GM12873 (cell line): ENCODE measurements around the gene MYOM3.

Source experiments
- TF ChIP-seq, protein P1 (sequence below): IDR thresholded peaks from 2 replicates; pipeline ENCODE4 v1.5.1; 2012; ENCODE audit warnings: low read depth, mild to moderate bottlenecking, moderate library complexity, low read length, control low read depth; ENCODE audit not compliant: insufficient read depth; ENCODE audit errors: missing control alignments

The MYOM3 gene

DNA sequence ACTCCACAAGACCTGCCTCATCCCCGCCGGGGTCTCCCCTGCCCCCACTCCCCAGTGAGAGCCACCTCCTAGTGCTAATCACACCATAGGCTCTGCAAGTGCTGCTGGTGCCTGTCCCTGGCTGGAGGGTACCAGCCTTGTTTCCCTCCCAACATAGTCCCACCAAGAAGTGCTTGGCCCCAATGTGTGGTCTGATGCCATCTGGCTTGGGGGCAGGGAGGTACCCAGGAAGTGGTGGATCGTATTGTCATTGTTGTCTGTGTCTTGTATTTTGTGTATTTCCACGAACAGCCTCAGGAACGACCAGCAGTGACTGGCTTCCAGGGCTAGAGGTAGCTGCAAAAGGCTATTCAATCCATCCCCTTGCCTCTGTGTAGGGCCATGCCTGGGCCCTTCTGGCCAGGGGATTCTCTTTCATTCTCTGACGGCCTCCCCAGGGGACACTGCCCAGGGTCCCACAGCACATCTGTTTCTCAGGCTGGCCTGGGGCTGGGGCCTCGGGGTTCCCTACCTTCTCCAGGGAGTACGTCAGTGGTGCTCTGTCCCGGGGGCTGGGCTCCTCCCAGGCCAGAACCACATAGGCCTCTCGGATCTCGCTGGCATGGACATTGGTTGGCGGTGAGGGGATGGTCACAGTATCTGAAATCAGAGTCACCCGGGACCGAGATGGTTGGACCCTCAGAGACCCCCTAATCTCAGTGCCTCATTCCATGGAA lies 22.8 kb downstream of the MYOM3 start:
- TF ChIP-seq, protein P1, sequence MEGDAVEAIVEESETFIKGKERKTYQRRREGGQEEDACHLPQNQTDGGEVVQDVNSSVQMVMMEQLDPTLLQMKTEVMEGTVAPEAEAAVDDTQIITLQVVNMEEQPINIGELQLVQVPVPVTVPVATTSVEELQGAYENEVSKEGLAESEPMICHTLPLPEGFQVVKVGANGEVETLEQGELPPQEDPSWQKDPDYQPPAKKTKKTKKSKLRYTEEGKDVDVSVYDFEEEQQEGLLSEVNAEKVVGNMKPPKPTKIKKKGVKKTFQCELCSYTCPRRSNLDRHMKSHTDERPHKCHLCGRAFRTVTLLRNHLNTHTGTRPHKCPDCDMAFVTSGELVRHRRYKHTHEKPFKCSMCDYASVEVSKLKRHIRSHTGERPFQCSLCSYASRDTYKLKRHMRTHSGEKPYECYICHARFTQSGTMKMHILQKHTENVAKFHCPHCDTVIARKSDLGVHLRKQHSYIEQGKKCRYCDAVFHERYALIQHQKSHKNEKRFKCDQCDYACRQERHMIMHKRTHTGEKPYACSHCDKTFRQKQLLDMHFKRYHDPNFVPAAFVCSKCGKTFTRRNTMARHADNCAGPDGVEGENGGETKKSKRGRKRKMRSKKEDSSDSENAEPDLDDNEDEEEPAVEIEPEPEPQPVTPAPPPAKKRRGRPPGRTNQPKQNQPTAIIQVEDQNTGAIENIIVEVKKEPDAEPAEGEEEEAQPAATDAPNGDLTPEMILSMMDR = no peak

DNA sequence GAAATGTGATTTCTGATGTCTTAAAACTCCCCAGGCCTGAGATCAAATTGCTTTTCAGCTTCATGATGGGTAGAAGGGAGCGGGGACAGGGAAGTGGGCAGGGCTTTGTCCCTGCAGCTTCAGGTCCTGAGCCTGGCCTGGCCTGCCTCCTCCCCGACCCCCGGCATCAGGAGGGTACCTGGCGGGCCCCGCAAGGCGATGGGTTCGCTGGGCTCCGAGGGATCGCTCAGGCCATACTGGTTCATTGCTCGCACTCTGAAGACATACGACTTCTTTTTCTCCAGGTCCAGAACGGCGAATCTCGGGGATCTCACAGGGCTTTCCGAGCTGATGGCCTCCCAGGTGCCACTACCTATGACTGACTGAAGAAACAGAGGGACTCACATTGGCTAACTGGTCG lies 25.5 kb downstream of the MYOM3 start:
- TF ChIP-seq, protein P1 = no peak

DNA sequence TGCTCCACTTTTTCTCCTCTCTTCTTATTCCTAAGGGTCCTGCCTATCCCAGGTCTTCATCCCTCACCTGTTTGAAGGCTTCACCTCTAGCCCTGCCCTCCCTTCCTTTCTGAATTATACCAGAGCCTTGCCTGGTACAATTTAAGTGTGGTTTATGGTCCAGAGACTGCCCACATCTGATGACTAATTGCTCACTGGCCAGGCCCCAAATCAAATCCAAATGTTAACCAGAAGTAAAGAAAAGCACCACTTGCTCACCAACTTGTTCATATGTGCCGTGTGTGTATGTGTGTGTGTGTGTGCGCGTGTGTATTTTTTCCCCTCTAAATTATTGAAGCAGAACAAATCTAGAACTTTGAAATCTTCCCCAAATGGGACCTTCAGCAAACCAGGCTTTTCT lies 26.4 kb downstream of the MYOM3 start:
- TF ChIP-seq, protein P1 = no peak

DNA sequence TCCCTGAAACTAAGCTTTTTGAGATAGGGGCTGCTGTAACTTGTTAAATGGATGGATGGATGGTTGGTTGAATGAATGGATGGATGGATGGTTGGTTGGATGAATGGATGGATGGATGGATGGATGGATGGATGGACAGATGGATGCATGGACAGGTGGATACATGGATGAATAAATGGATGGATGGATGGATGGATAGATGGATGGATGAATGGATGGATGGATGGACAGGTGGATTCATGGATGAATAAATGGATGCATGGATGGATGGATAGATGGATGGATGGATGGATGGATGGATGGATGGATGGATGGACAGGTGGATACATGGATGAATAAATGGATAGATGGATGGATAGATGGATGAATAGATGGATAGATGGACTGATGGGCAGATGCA lies 26.9 kb downstream of the MYOM3 start:
- TF ChIP-seq, protein P1 = no peak

DNA sequence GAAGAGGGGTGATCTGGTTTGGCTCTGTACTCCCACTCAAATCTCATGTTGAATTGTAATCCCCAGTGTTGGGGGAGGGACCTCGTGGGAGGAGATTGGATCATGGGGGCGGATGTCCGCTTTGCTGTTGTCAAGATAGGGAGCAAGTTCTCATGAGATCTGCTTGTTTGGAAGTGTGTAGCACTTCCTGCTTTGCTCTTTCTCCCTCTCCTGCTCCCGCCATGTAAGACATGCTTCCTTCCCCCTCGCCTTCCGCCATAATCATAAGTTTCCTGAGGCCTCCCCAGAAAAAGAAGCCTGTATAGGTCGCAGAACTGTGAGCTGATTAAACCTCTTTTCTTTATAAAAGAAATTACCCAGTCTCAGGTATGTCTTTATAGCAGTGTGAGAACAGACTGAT lies 27.9 kb downstream of the MYOM3 start:
- TF ChIP-seq, protein P1 = no peak

DNA sequence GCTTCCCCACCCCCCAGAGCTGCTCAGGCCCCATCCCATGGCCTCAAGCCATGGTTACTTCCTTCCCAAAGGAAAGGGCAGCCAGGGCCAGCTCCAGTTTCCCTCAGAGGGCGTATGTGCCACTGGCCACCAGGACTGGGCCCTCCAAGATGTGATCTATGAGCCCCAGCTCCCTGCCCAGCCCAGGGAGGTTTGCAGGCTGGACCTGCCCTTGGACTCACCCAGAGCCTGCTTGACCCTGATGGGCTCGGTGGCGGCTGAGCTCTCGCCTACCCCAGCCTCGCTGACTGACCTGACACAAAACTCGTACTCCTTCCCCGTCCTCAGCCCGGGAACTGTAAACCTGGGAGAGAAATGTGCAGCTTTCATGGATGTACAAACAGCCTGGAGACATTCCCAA lies 29.6 kb downstream of the MYOM3 start:
- TF ChIP-seq, protein P1 = no peak

DNA sequence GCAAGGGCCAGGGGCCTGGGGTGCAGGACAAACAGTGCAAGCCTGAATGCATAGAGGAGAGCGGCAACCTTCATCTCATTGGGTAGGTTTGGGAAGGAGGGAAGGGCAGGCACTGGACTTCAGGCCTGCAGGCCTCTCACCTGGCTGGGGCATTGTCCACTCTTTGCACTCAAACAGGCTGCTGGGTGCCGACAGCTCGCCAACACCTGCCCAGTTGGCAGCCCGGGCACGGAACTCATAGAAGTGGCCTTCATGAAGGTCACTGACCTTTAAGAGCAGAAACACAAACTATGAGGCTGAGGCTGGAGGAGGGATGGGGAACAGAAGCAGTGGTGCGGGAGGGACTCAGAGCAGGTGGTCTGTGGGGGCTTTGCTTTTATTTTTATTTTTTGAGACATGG lies 30.7 kb downstream of the MYOM3 start:
- TF ChIP-seq, protein P1 = no peak
